ENCODE measurements around the gene LRRC7. TPM values are rescaled to one million over a fixed set of nuclear protein-coding genes. Genes with fewer than 3 reads are reported as not detected.

Gene LRRC7
- total RNA-seq, 1 donor from 2014 or later = 0.05 TPM

GRCh38 chr1:69766431-69767180 is 198.9 kb downstream of the LRRC7 start:
- DNase-seq (ENCODE audit: low read depth) = no peak

DNA sequence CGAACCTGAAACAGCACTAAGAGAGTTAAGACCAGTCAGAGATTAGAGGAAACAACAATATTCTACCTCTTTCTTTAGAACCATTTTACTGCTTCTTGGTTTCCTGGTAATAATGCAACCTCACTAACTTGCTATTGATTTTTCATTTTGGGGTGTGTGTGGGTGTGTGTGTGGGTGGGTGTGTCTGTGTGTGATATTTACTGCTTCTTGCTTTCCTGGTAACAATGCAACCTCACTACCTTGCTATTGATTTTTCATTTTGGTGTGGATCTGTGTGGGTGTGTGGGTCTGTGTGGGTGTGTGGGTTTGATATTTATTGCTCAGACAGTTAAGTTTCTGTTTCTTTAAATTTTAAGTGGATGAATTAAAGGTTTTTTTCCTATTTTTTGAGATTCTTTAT is 208.8 kb downstream of the LRRC7 start:
- DNase-seq (ENCODE audit: low read depth) = no peak

GRCh38 chr1:69777423-69777822 is 209.7 kb downstream of the LRRC7 start:
- DNase-seq (ENCODE audit: low read depth) = no peak

- DNase-seq (ENCODE audit: low read depth) = no peak
Observed at GRCh38 chr1:69777971-69778370, 210.2 kb downstream of the LRRC7 start.

- no peak for DNase-seq (ENCODE audit: low read depth)
Observed at GRCh38 chr1:69787151-69787550, 219.4 kb downstream of the LRRC7 start.

GRCh38 chr1:69791311-69791710 is 223.6 kb downstream of the LRRC7 start:
- no peak for DNase-seq (ENCODE audit: low read depth)

- no peak for DNase-seq (ENCODE audit: low read depth)
Observed at GRCh38 chr1:69794831-69795230, 227.1 kb downstream of the LRRC7 start.

- no peak for DNase-seq (ENCODE audit: low read depth)
Observed at GRCh38 chr1:69814926-69815325, 247.2 kb downstream of the LRRC7 start.

DNA sequence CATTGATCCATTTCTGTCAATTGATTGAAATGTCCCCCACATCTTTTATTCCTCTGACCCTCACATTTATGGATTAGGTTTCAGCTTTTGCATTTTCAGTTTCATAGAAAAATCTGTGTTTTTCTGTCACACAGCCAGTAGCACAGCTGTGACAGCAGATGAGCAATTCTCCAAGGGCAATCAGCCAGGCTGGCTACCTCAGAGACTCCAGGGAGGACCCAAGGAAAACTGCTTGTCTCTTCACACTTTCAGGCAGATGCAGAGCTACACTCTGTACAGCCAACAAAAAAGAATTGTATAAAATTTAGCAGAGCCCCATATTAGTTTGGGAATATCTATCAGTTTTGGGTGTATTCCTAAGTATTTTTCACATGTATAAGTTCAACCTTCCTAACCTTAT is 257.2 kb downstream of the LRRC7 start:
- DNase-seq (ENCODE audit: low read depth) = no peak

DNA sequence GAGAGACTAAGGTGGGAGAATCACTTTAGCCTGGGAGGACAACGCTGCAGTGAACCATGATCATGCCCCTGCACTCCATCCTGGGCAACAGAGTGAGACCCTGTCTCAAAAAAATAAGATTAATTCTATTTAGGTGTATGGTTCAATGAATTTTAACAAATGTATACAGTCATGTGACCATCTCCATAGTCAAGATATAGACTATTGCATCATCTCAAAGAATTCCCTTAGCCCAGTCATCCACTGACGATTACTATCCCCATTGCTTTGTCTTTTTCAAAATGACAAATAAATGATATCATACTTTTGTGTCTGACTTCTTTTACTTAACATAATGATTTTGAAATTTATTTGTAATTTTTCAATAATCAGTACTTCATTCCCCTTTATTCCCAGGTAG is 260.0 kb downstream of the LRRC7 start:
- DNase-seq (ENCODE audit: low read depth) = no peak

- no peak for DNase-seq (ENCODE audit: low read depth)
Observed at GRCh38 chr1:69833536-69833935, 265.8 kb downstream of the LRRC7 start.

DNA sequence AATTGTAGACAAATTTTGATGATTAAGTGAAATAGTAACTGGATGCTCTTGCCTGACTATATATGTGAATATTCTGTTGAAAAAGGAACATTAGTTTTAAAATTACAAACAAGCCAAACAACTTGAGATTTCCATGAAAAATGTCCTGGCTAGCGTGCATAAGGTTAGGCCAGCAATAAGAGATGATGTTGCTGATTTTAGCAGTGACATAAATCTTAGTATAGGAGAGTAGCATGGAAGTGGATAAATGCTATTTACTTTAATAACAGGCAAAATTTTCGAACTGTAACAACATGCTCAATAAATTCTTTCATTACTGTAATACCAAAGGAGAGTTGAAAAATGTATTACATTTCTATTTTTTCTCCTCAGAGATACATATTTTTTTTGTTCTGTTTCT is 266.6 kb downstream of the LRRC7 start:
- no peak for DNase-seq (ENCODE audit: low read depth)

DNA sequence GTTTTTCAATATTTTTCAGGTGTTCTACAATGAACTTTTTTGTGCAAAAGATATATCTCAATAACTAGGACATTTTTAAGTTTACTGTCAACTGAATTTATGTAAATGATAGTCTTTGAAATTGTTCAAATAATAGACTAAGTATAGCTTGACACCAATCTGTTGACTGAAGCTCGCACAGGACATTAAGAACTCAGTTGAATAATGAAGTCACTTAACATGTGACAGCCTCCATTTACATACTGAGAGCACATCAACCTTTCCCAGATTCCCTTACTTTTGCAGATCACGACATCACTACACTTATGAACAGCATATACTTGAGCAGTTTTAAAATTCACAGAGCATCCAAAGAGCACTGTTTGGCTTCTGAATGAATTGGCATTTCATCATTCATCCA is 268.2 kb downstream of the LRRC7 start:
- DNase-seq (ENCODE audit: low read depth) = no peak

DNA sequence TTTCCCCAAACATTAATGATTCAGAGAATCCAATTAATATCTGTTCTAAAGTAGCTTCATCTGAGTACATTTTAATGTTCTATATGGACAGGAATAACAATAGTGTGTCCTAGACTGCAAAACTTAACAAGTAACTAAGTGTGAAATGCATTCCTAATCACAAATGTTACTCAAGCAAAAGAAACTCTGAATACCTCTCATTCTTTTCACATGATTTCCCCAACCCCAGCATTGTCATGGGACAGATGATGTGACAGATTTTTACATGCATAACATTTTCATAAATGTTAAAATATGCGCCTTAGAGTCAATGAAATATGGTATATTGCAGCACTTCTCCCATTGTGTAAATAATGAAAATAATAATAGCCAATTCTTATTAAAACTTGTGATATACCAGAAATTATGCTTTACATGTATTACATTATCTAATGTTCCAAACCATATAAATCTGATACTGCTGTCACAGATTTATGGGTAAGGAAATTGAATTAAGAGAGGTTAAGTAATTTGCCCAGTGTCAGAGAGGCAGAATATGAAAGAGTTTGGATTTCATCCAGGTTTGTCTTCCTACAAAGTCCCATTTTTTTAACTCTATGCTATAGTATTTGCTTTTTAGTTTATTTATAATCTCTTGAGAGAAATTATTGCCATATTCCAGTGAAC is 269.4 kb downstream of the LRRC7 start:
- peak; percentile 53 for DNase-seq (ENCODE audit: low read depth)

DNA sequence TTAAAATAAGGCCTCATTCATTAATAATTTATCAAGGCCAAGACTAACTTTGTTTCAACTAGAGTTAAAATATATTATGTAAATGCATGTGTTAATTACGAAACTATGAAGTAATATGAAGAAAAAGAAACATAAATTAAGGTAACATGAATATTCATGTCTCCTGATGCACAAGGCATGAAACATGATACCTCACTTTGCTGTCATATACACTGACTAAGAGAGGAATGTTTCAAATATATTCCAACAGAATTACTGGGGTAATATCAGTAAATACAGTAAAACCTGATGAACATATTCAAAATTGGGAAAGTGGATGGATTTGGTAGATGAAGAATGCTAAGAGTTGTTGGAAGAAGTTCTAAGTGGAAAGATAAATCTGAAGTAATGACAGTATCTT is 274.6 kb downstream of the LRRC7 start:
- no peak for DNase-seq (ENCODE audit: low read depth)

GRCh38 chr1:69845655-69846054 is 277.9 kb downstream of the LRRC7 start:
- DNase-seq (ENCODE audit: low read depth) = no peak

GRCh38 chr1:69846267-69846666 is 278.5 kb downstream of the LRRC7 start:
- no peak for DNase-seq (ENCODE audit: low read depth)

DNA sequence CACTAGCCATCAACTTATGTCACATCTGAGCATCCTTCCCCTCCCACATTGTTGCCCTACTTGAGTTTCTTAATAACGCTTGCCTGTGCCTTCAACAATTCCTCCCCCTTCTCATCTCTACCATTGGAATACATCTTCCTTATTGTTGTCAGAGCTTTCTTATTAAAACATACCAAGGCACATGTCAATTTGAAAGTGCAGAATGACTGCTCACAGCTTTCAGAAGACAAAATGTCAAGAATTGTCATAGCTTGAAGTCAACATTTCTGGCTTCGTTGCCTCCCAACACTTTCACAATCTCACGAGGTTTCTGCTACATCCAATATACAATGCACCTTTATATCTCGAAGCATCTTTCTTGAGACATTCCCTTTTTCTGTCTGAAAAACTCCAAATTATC is 279.9 kb downstream of the LRRC7 start:
- DNase-seq (ENCODE audit: low read depth) = no peak

DNA sequence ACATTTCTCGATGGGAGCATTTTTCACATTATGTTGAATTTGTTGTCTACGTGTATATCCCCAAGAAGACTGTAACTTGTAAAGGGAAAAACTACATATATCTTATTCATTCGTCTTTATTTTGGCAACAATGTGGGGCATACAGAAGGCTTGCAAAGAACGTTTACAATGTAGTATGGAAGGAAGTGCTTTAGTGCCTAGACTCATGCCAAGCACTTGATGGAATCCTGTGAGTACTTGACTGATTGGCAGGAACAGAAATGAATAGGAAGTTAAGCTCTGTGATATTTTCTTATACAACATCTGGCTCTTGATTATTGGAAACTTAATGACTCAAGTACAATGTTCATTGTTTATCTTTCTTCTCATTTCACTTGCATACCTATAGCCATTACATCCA is 284.4 kb downstream of the LRRC7 start:
- no peak for DNase-seq (ENCODE audit: low read depth)

- no peak for DNase-seq (ENCODE audit: low read depth)
Observed at GRCh38 chr1:69852706-69853105, 285.0 kb downstream of the LRRC7 start.

DNA sequence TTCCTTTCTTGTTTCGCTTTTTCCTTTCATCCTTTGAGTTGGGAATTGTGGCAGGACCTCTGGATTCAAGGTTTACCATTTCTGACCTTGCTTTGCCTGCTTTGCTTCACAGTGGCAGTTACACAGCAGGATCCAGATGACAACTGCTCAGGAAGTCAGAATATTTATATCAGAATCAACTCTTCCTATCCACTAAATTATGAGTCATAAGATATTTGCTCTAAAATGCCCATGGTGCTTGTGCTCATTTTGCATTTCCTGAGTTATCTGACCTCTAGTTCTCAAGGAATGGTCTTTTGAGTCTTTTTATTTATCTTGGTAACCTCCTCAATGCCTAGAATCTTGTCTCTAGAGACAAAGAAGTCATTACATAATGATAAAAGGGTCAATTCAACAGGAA is 290.8 kb downstream of the LRRC7 start:
- DNase-seq (ENCODE audit: low read depth) = no peak

DNA sequence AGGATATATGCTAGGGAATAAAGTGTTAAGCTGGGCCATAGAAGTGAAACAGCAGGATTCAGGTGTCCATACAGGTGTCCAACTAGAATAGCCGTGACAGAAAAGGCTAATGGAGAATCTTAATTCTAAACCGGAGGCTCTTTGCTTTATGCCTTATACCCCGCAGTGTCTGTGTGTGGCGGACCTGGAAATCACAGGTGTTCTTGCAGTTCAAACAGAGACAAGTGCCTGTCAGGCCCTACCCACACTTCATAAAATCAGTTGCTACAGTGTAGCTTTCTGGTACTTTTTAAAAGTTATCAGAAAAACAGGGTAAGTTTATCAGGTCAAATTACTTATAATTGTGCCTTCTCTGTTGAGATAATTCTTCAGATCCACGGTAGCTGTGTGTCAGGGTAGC is 293.9 kb downstream of the LRRC7 start:
- DNase-seq (ENCODE audit: low read depth) = no peak

DNA sequence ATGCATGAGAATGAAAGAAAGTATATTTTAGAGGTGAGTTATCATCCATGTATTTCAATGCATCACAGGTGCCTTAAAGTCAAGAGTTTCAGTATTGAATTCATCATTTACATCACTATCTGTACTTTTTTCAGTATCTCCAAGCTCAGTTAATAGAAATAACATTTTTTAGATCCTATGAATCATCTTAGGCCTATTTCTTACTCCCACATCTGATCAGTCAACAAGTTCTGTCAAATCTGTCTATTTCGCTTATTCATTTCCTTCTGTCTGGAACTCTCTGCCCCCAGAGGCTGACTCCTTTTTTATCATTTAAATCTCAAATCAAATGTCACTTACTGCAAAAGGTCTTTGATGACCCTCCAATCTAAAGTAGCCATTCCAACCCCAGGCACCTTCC is 295.2 kb downstream of the LRRC7 start:
- DNase-seq (ENCODE audit: low read depth) = no peak

- DNase-seq (ENCODE audit: low read depth) = no peak
Observed at GRCh38 chr1:69863704-69864103, 296.0 kb downstream of the LRRC7 start.

Data from renal cortical epithelial cell (primary cell).